HG03060 (cell line): ENCODE data around the gene CHFR.
"Not testable (repeated sequence)": the region's sequence is repeated elsewhere in the genome, so short reads cannot be mapped to it uniquely, and the experiment has no call there.

Experiments
- ATAC-seq: cut with Tn5 transposase; IDR thresholded peaks from one replicate; pipeline ENCODE4 v1.9.1; 2021; ENCODE audit warnings: low read depth, moderate number of reproducible peaks; ENCODE audit not compliant: unreplicated experiment

The CHFR gene

DNA sequence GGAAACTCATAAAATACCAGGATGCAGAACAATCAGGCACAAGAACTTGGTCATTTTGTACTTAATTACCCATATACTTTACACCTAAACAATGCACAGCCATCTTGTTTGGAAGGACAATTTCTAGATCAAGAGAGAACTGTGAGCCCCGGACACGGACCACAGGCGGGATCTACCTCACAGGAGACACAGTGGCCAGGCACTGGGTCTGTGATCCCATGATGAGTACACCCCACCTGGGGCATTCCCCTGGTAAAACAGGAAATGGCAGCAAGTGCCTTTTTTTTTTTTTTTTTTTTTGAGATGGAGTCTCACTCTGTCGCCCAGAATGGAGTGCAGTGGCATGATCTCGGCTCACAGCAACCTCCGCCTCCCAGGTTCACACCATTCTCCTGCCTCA is 74.0 kb downstream of the CHFR start:
- ATAC-seq = no peak

GRCh38 chr12:132812631-132813305 is 74.6 kb downstream of the CHFR start:
- no peak for ATAC-seq

GRCh38 chr12:132809391-132809790 is 78.0 kb downstream of the CHFR start:
- ATAC-seq = not testable (repeated sequence)

DNA sequence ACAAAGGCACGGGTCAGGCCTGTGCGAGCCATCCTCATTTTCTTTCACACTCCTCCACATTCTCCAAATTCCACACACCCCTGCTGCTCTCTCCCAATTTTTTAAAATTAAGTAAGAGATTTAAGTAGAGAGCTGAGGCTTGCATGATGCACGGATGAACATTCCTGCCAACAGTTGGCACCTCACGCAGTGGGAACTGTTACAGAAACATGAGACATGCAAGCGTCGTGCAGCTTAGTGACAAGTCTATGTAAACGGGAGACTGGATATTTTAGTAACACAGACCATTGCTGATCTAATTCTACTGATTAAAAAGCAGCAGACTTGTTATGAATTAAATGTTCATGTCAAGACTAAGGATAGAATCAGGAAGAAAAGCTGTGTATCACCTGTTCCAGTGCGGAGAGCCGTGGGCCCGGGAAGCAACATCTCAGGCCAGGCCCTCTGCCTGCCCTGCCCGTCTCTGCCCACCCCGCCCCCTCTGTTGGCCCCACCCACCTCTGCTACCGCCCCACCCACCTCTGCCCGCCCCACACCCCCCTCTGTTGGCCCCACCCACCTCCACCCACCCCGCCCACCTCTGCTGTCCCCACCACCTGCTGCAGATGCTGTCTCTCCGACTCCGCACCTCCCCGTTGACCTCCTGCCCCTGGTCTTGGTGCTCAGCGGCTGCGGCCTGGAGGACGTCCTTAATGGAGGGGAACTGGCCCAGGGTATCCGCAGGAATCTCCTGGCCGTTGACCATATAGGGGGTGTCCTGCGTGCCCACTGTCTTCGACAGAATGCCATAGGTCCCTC is 79.9 kb downstream of the CHFR start:
- no peak for ATAC-seq

- no peak for ATAC-seq
These were observed 80.5 kb downstream of the CHFR start for GRCh38 chr12:132806857-132807256.

- ATAC-seq = no peak
These were observed 83.0 kb downstream of the CHFR start for GRCh38 chr12:132804426-132804861.

DNA sequence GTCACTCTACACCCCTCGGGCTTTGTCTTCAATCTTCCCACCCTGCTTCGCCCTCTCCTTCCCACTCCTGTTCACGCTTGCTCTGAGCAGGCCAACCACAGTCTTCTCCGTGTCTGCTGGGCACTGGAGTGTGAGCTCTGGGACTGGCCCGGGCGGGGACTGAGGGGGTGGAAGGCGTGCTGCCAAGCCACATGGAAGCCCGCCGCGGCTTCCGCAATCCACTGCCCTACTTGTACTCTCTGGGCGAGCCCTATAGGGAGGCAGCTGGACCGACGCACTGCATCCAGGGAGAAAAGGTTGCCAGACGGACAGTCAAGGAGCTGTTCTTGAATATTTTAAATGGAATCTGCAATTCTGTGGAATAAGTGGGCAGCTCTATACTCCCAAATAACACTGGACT is 83.5 kb downstream of the CHFR start:
- no peak for ATAC-seq

- no peak for ATAC-seq
These were observed 84.3 kb downstream of the CHFR start for GRCh38 chr12:132803125-132803524.

DNA sequence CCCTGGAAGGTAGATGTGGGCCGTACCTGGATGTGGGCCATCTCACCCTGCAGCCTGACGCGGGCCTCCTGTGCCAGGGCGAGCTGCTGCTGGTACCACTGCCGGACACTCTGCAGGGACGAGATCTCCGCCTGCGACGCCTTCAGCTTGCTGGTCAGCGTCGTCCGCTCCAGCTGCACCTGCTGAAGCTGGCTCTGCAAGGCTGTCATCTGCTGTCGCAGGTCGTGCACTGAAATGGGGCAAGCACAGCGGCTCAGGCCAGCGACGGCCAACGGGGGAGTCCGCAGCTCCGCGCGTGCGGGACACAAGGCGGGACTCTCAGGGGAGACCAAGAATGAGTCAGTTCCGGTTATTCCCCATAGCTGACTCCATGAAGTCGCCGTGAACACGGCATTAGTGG is 85.7 kb downstream of the CHFR start:
- no peak for ATAC-seq

DNA sequence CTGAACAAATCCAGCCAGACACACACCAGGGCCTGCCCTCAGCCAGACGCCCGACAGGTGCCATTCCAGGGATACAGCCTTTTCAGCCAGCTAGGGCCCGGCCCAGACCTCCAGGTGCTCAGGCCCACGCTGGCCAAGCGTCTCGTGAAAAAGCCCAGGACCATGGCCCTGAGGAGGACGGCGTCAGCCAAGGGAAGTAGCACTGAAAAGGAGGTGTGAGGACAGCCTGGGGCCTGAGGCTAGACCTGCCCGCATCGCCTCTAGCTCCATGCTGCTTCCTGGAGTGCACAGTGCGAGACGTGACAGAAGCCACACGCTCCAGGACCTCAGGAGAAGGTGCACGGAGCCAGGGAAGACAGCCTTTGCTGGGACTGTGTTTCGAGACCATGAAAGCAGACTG is 88.6 kb downstream of the CHFR start:
- no peak for ATAC-seq

GRCh38 chr12:132797820-132798570 is 89.4 kb downstream of the CHFR start:
- ATAC-seq = no peak

DNA sequence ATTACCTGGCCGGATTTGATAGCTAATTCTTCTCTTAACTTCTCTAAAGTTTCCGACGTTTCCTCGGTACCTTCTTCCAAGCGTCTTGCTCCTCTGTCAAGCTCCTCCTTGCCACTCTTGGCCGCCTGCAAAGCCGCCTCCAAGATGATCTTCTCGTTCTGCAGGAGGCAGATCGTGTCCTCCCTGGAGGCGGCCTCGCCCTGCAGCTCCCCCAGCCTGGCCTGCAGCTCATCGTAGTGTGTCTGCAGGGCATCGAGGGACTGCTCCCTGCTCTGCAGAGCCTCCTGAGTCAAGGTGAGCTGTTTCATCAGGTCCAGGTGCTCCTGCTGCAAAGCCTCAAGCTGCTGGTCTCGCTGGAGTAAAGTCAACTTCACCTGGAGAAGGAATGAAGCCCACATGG is 91.6 kb downstream of the CHFR start:
- ATAC-seq = no peak

DNA sequence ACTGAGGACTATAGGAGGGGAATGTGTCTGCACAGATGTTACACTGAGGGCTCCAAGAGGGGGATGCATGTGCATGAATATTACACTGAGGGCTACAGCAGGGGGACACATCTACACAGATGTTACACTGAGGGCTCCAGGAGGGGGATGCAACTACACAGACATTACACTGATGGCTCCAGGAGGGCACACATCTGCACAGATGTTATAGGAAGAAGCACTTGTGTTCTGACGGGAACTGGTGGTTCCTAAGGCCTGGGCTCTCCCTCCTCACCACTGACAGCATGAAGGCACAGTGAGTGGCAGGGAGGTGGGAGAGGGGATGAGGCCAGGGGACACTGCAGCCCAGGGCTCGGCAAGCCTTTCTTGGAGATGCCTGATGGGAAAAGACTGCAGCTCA is 95.5 kb downstream of the CHFR start:
- not testable (repeated sequence) for ATAC-seq

DNA sequence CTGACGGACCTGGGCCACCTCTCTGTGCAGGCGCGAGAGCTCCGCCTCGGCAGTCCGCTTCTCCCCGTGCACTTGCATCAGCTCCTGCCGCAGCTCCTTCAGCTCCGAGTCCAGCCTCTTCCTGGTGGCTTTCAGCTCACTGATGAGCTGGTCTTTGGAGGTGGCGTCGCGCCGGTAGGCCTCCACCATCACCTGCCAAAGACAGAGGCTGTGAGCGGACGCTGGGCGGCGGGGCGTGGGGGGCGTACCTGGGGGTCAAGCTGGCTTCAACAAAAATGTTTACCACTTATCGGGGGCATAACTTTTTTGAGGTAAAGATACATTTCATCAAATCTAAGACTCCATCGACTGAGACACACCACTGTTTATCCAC is 98.3 kb downstream of the CHFR start:
- no peak for ATAC-seq

- no peak for ATAC-seq
These were observed 98.9 kb downstream of the CHFR start for GRCh38 chr12:132788375-132789098.

- no peak for ATAC-seq
These were observed 99.5 kb downstream of the CHFR start for GRCh38 chr12:132787877-132788276.

DNA sequence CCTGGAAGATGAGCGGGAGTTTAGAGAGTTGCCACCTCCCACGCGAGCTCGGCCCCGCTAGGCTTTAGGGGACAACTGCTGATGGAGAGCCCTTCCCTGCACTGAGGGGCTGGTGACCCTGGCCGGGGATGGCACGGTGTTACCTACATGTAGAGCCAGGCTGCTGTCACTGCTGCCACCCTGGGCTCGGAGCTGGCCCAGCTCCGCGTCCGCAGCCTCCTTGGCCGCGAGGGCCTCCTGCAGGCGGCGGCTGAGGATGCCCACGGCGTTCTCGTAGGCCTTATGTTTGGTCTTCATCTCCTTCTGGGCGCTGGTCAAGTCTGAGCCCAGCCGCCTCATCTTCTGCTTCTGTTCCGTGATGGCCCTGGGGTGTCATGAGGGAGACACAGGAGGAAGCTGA is 101.2 kb downstream of the CHFR start:
- ATAC-seq = no peak

GRCh38 chr12:132784580-132784979 is 102.8 kb downstream of the CHFR start:
- no peak for ATAC-seq

DNA sequence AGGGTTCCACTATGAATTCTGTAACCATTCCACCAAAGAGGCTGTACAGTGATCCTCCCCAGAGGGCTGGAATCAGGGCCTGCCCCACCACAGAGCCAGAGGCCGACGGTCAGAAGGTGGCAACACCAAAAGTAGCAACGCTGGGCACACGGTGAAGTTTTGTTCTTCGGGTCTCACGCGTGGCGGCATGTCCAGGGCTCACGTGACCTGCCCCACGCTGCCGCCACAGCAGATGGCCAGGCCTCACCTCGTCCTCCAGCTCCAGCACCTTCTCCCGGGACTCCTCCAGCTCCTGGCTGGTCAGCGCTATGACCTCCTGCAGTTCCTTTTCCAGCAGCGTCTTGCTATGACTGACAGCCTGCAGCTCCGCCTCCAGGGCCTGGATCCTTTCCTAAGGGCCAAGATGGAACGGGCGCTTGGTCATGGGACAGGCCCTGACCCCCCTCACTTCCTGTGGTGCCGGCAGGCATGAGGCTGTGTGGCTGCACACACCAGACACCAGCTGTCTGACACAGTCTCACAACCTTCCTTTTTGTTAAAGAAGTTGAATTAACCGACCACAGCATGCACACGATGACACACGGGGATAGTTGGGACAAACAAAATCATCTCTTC is 103.4 kb downstream of the CHFR start:
- no peak for ATAC-seq
